Effector memory CD4-positive, alpha-beta T cell (primary cell): Measurements from ENCODE around the gene NADK2.

Source experiments
- DNase-seq, 3 donors: peaks; one replicate each; pipeline ENCODE4 v3.0.0-alpha.2; 2020
- H3K27ac ChIP-seq: 2 replicates; pipeline ENCODE4 v1.7.0; 2013; ENCODE audit warnings: mild to moderate bottlenecking, low read length, moderate library complexity; ENCODE audit not compliant: insufficient read depth, poor library complexity, severe bottlenecking
- H3K27me3 ChIP-seq: replicated peaks from 2 replicates; pipeline ENCODE4 v1.7.0; 2013; ENCODE audit warnings: mild to moderate bottlenecking, low read length; ENCODE audit not compliant: insufficient read depth, control insufficient read depth, poor library complexity, severe bottlenecking
- H3K36me3 ChIP-seq: 2 replicates; pipeline ENCODE4 v1.7.0; 2013; ENCODE audit warnings: mild to moderate bottlenecking, low read length, moderate library complexity; ENCODE audit not compliant: control insufficient read depth, insufficient read depth
- H3K4me1 ChIP-seq: 2 replicates; pipeline ENCODE4 v1.7.0; 2013; ENCODE audit warnings: low read length, mild to moderate bottlenecking; ENCODE audit not compliant: control insufficient read depth, insufficient read depth, poor library complexity, severe bottlenecking
- H3K4me3 ChIP-seq: 2 replicates; pipeline ENCODE4 v1.7.0; 2013; ENCODE audit warnings: low read length, low read depth, mild to moderate bottlenecking; ENCODE audit not compliant: insufficient read depth, poor library complexity, severe bottlenecking
- H3K9me3 ChIP-seq: 2 replicates; pipeline ENCODE4 v1.7.0; 2013; ENCODE audit warnings: mild to moderate bottlenecking, low read length, moderate library complexity; ENCODE audit not compliant: control insufficient read depth

NADK2 gene

GRCh38 chr5:36170832-36171424, 70.8 kb downstream of the NADK2 start:
- Histone ChIP-seq H3K27me3 (no peaks in the 10 kb centered on the region), H3K4me1 (no peaks in the 10 kb centered on the region), H3K9me3 (no peaks in the 10 kb centered on the region), H3K36me3 (peaks cover 54% of the 10 kb centered on the region), H3K27ac (no peak overlapping the region), H3K4me3 (no peak overlapping the region)
- DNase-seq = no peak

- H3K27me3 ChIP-seq = no peaks in the 10 kb centered on the region
- no peaks in the 10 kb centered on the region for H3K4me1 ChIP-seq
- H3K4me3 ChIP-seq = no peak overlapping the region
- no peak overlapping the region for H3K27ac ChIP-seq
- peaks cover 40% of the 10 kb centered on the region for H3K36me3 ChIP-seq
- no peaks in the 10 kb centered on the region for H3K9me3 ChIP-seq
- no peak for DNase-seq
Measured at GRCh38 chr5:36168737-36169136, 73.0 kb downstream of the NADK2 start.

GRCh38 chr5:36164461-36164860, 77.3 kb downstream of the NADK2 start:
- Histone ChIP-seq H3K27ac (no peak overlapping the region), H3K27me3 (no peaks in the 10 kb centered on the region), H3K4me3 (no peak overlapping the region), H3K36me3 (peaks cover 22% of the 10 kb centered on the region), H3K9me3 (no peaks in the 10 kb centered on the region), H3K4me1 (no peaks in the 10 kb centered on the region)
- DNase-seq = no peak

- H3K4me1 ChIP-seq = no peaks in the 10 kb centered on the region
- no peaks in the 10 kb centered on the region for H3K27me3 ChIP-seq
- no peaks in the 10 kb centered on the region for H3K9me3 ChIP-seq
- no peak overlapping the region for H3K27ac ChIP-seq
- peaks cover 30% of the 10 kb centered on the region for H3K36me3 ChIP-seq
- DNase-seq = no peak
- no peak overlapping the region for H3K4me3 ChIP-seq
Measured at GRCh38 chr5:36162810-36163486, 78.8 kb downstream of the NADK2 start.

- peaks cover 27% of the 10 kb centered on the region for H3K36me3 ChIP-seq
- H3K9me3 ChIP-seq = no peaks in the 10 kb centered on the region
- H3K4me3 ChIP-seq = no peak overlapping the region
- H3K27me3 ChIP-seq = no peaks in the 10 kb centered on the region
- H3K4me1 ChIP-seq = no peaks in the 10 kb centered on the region
- H3K27ac ChIP-seq = no peak overlapping the region
- DNase-seq = no peak
Measured at GRCh38 chr5:36161361-36161760, 80.4 kb downstream of the NADK2 start.

GRCh38 chr5:36160617-36161016, 81.1 kb downstream of the NADK2 start:
- peaks cover 28% of the 10 kb centered on the region for H3K36me3 ChIP-seq
- no peaks in the 10 kb centered on the region for H3K4me1 ChIP-seq
- no peak overlapping the region for H3K27ac ChIP-seq
- H3K4me3 ChIP-seq = no peak overlapping the region
- H3K27me3 ChIP-seq = no peaks in the 10 kb centered on the region
- H3K9me3 ChIP-seq = no peaks in the 10 kb centered on the region
- no peak for DNase-seq

GRCh38 chr5:36158144-36158543, 83.6 kb downstream of the NADK2 start:
- peaks cover 26% of the 10 kb centered on the region for H3K36me3 ChIP-seq
- no peak for DNase-seq
- H3K4me1 ChIP-seq = no peaks in the 10 kb centered on the region
- H3K4me3 ChIP-seq = no peak overlapping the region
- no peaks in the 10 kb centered on the region for H3K9me3 ChIP-seq
- H3K27me3 ChIP-seq = no peaks in the 10 kb centered on the region
- H3K27ac ChIP-seq = no peak overlapping the region

- Histone ChIP-seq H3K4me3 (no peak overlapping the region), H3K4me1 (peaks cover 6% of the 10 kb centered on the region), H3K27ac (no peak overlapping the region), H3K27me3 (no peaks in the 10 kb centered on the region), H3K36me3 (peaks cover 23% of the 10 kb centered on the region), H3K9me3 (no peaks in the 10 kb centered on the region)
- no peak for DNase-seq
Measured at GRCh38 chr5:36156619-36157018, 85.1 kb downstream of the NADK2 start.

GRCh38 chr5:36156121-36156601, 85.6 kb downstream of the NADK2 start:
- DNase-seq = no peak
- H3K4me3 ChIP-seq = no peak overlapping the region
- H3K27me3 ChIP-seq = no peaks in the 10 kb centered on the region
- H3K36me3 ChIP-seq = peaks cover 19% of the 10 kb centered on the region
- H3K9me3 ChIP-seq = no peaks in the 10 kb centered on the region
- no peak overlapping the region for H3K27ac ChIP-seq
- H3K4me1 ChIP-seq = peaks cover 6% of the 10 kb centered on the region

- Histone ChIP-seq H3K36me3 (peaks cover 19% of the 10 kb centered on the region), H3K4me3 (no peak overlapping the region), H3K27me3 (no peaks in the 10 kb centered on the region), H3K9me3 (no peaks in the 10 kb centered on the region), H3K27ac (no peak overlapping the region), H3K4me1 (peaks cover 13% of the 10 kb centered on the region)
- DNase-seq = no peak
Measured at GRCh38 chr5:36155291-36155690, 86.4 kb downstream of the NADK2 start.
